ENCODE results near the gene SLC2A9. TPM values are rescaled to one million over a fixed set of nuclear protein-coding genes. Genes with fewer than 3 reads are reported as not detected.

Gene SLC2A9
- total RNA-seq, 1 donor from 2014 or later, result 0.54 TPM

GRCh38 chr4:9969526-9970398 is 51.5 kb downstream of the SLC2A9 start:
- H3K4me3 ChIP-seq (ENCODE audit: insufficient read depth, low read depth, low read length), result no peak overlapping the region
- no peaks in the 10 kb centered on the region for H3K79me2 ChIP-seq (ENCODE audit: insufficient read depth, low read length)
- no peaks in the 10 kb centered on the region for H3K27me3 ChIP-seq (ENCODE audit: insufficient read depth, low read length)
- TF ChIP-seq EZH2 (IDR thresholded peaks at IDR 0.05; ENCODE audit: insufficient read depth, low read length) (no peak), CTCF (IDR thresholded peaks at IDR 0.05; ENCODE audit: insufficient read depth, low read depth, low read length) (no peak)
- H2AFZ ChIP-seq (ENCODE audit: low read depth, low read length), result no peak overlapping the region
- H3K9me3 ChIP-seq (ENCODE audit: insufficient read depth, low read depth, low read length), result peaks cover 3% of the 10 kb centered on the region
- Mint-ChIP-seq H3K9me3 (ENCODE audit: unreplicated experiment) (peaks cover 6% of the 10 kb centered on the region), H3K36me3 (ENCODE audit: low read depth, unreplicated experiment) (no peaks in the 10 kb centered on the region), H3K27ac (ENCODE audit: unreplicated experiment) (no peak overlapping the region), H3K4me1 (ENCODE audit: low read depth, unreplicated experiment) (peaks cover 9% of the 10 kb centered on the region), H3K27me3 (ENCODE audit: low read depth, unreplicated experiment) (peaks cover 4% of the 10 kb centered on the region), H3K4me3 (ENCODE audit: unreplicated experiment) (no peak overlapping the region)
- H3K27ac ChIP-seq (ENCODE audit: low read depth, low read length), result no peak overlapping the region
- no peak for FAIRE-seq
- no peaks in the 10 kb centered on the region for H4K20me1 ChIP-seq (ENCODE audit: insufficient read depth, low read length)
- H3K4me2 ChIP-seq (ENCODE audit: low read length), result no peak overlapping the region
- H3K4me1 ChIP-seq (ENCODE audit: insufficient read depth, low read length), result no peaks in the 10 kb centered on the region
- no peak overlapping the region for H3K9ac ChIP-seq (ENCODE audit: low read length)
- no peaks in the 10 kb centered on the region for H3K36me3 ChIP-seq (ENCODE audit: insufficient read depth, low read length)
- DNase-seq (ENCODE audit: low read depth), result no peak

- H3K4me3 Mint-ChIP-seq (ENCODE audit: unreplicated experiment), result no peak overlapping the region
- Histone ChIP-seq H3K9me3 (ENCODE audit: insufficient read depth, low read depth, low read length) (peaks cover 3% of the 10 kb centered on the region), H2AFZ (ENCODE audit: low read depth, low read length) (no peak overlapping the region), H3K27me3 (ENCODE audit: insufficient read depth, low read length) (no peaks in the 10 kb centered on the region), H3K27ac (ENCODE audit: low read depth, low read length) (no peak overlapping the region), H3K4me1 (ENCODE audit: insufficient read depth, low read length) (no peaks in the 10 kb centered on the region), H3K9ac (ENCODE audit: low read length) (no peak overlapping the region), H3K36me3 (ENCODE audit: insufficient read depth, low read length) (no peaks in the 10 kb centered on the region), H3K4me3 (ENCODE audit: insufficient read depth, low read depth, low read length) (no peak overlapping the region), H3K4me2 (ENCODE audit: low read length) (no peak overlapping the region), H4K20me1 (ENCODE audit: insufficient read depth, low read length) (no peaks in the 10 kb centered on the region), H3K79me2 (ENCODE audit: insufficient read depth, low read length) (no peaks in the 10 kb centered on the region)
- no peaks in the 10 kb centered on the region for H3K36me3 Mint-ChIP-seq (ENCODE audit: low read depth, unreplicated experiment)
- H3K9me3 Mint-ChIP-seq (ENCODE audit: unreplicated experiment), result peaks cover 6% of the 10 kb centered on the region
- TF ChIP-seq EZH2 (IDR thresholded peaks at IDR 0.05; ENCODE audit: insufficient read depth, low read length) (no peak), CTCF (IDR thresholded peaks at IDR 0.05; ENCODE audit: insufficient read depth, low read depth, low read length) (no peak)
- peaks cover 9% of the 10 kb centered on the region for H3K4me1 Mint-ChIP-seq (ENCODE audit: low read depth, unreplicated experiment)
- DNase-seq (ENCODE audit: low read depth) (no peak), FAIRE-seq (no peak)
- H3K27ac Mint-ChIP-seq (ENCODE audit: unreplicated experiment), result no peak overlapping the region
- H3K27me3 Mint-ChIP-seq (ENCODE audit: low read depth, unreplicated experiment), result peaks cover 9% of the 10 kb centered on the region
Measured at GRCh38 chr4:9968472-9968871, 52.8 kb downstream of the SLC2A9 start.

- Histone ChIP-seq H3K36me3 (ENCODE audit: insufficient read depth, low read length) (no peaks in the 10 kb centered on the region), H3K27ac (ENCODE audit: low read depth, low read length) (no peak overlapping the region), H3K9me3 (ENCODE audit: insufficient read depth, low read depth, low read length) (peaks cover 1% of the 10 kb centered on the region), H4K20me1 (ENCODE audit: insufficient read depth, low read length) (no peaks in the 10 kb centered on the region), H2AFZ (ENCODE audit: low read depth, low read length) (no peak overlapping the region), H3K4me1 (ENCODE audit: insufficient read depth, low read length) (no peaks in the 10 kb centered on the region), H3K27me3 (ENCODE audit: insufficient read depth, low read length) (no peaks in the 10 kb centered on the region), H3K4me2 (ENCODE audit: low read length) (no peak overlapping the region), H3K79me2 (ENCODE audit: insufficient read depth, low read length) (no peaks in the 10 kb centered on the region), H3K9ac (ENCODE audit: low read length) (no peak overlapping the region), H3K4me3 (ENCODE audit: insufficient read depth, low read depth, low read length) (no peak overlapping the region)
- no peak overlapping the region for H3K27ac Mint-ChIP-seq (ENCODE audit: unreplicated experiment)
- H3K9me3 Mint-ChIP-seq (ENCODE audit: unreplicated experiment), result peaks cover 18% of the 10 kb centered on the region
- no peaks in the 10 kb centered on the region for H3K36me3 Mint-ChIP-seq (ENCODE audit: low read depth, unreplicated experiment)
- FAIRE-seq, result no peak
- H3K4me3 Mint-ChIP-seq (ENCODE audit: unreplicated experiment), result no peak overlapping the region
- DNase-seq (ENCODE audit: low read depth), result no peak
- H3K27me3 Mint-ChIP-seq (ENCODE audit: low read depth, unreplicated experiment), result peaks cover 17% of the 10 kb centered on the region
- H3K4me1 Mint-ChIP-seq (ENCODE audit: low read depth, unreplicated experiment), result peaks cover 5% of the 10 kb centered on the region
- no peak for TF ChIP-seq CTCF (IDR thresholded peaks at IDR 0.05; ENCODE audit: insufficient read depth, low read depth, low read length)
- TF ChIP-seq EZH2 (IDR thresholded peaks at IDR 0.05; ENCODE audit: insufficient read depth, low read length), result no peak
Measured at GRCh38 chr4:9964879-9965278, 56.4 kb downstream of the SLC2A9 start.

Data from astrocyte (in vitro differentiated cells and primary cell).